ENCODE results near the gene TMEM135. TPM values are rescaled to one million over a fixed set of nuclear protein-coding genes. Genes with fewer than 3 reads are reported as not detected.

The TMEM135 gene
- total and polyA plus RNA-seq, 2 experiments from 2014 or later = 11.0 to 11.9 TPM

- Histone ChIP-seq H3K4me1 (ENCODE audit: insufficient read depth) (peaks cover 11% of the 10 kb centered on the region), H3K4me2 (ENCODE audit: unreplicated experiment) (peak overlapping the region; percentile 20), H4K20me1 (ENCODE audit: insufficient read depth) (no peaks in the 10 kb centered on the region), H3F3A (ENCODE audit: insufficient read depth) (no peaks in the 10 kb centered on the region), H3K36me3 (ENCODE audit: low read depth) (no peaks in the 10 kb centered on the region), H3K79me2 (ENCODE audit: insufficient read depth) (peaks cover 2% of the 10 kb centered on the region; the same call in 1 of the 2 replicates), H3K9ac (no peak overlapping the region), H3K4me3 (no peak overlapping the region), H3K27ac (no peak overlapping the region), H3K9me2 (ENCODE audit: insufficient read depth) (no peaks in the 10 kb centered on the region), H3K9me3 (ENCODE audit: low read depth) (no peaks in the 10 kb centered on the region), H3K27me3 (replicated peaks; ENCODE audit: insufficient read depth) (no peaks in the 10 kb centered on the region), H2AFZ (no peak overlapping the region)
- peak; percentile 72 for DNase-seq
- TF ChIP-seq EZH2phosphoT487 (IDR thresholded peaks at IDR 0.05; ENCODE audit: insufficient read depth, low read depth) = no peak
- no peak for TF ChIP-seq EZH2 (IDR thresholded peaks at IDR 0.05; ENCODE audit: insufficient read depth, poor library complexity, severe bottlenecking)
- 71 to 81% methylated on average over 3 of the region's 3 CpGs for WGBS, 2 experiments (ENCODE audit: low coverage in 1 of 2, low lambda C conversion rate in 2 of 2, missing lambda C conversion rate in 2 of 2)
- in situ Hi-C loops (cut with MboI) = no loop called here
Observed at GRCh38 chr11:87173185-87174039, 135.7 kb downstream of the TMEM135 start.

- H3K9me2 ChIP-seq (ENCODE audit: insufficient read depth) = no peaks in the 10 kb centered on the region
- in situ Hi-C loops (cut with MboI) = no loop called here
- no peak overlapping the region for H3K9ac ChIP-seq
- H3K9me3 ChIP-seq (ENCODE audit: low read depth) = no peaks in the 10 kb centered on the region
- no peak overlapping the region for H2AFZ ChIP-seq
- no peaks in the 10 kb centered on the region for H4K20me1 ChIP-seq (ENCODE audit: insufficient read depth)
- H3K27me3 ChIP-seq (replicated peaks; ENCODE audit: insufficient read depth) = no peaks in the 10 kb centered on the region
- TF ChIP-seq EZH2phosphoT487 (IDR thresholded peaks at IDR 0.05; ENCODE audit: insufficient read depth, low read depth) = no peak
- TF ChIP-seq EZH2 (IDR thresholded peaks at IDR 0.05; ENCODE audit: insufficient read depth, poor library complexity, severe bottlenecking) = no peak
- H3F3A ChIP-seq (ENCODE audit: insufficient read depth) = no peaks in the 10 kb centered on the region
- DNase-seq = no peak
- H3K4me1 ChIP-seq (ENCODE audit: insufficient read depth) = peaks cover 11% of the 10 kb centered on the region
- no peak overlapping the region for H3K4me3 ChIP-seq
- H3K36me3 ChIP-seq (ENCODE audit: low read depth) = no peaks in the 10 kb centered on the region
- no peak overlapping the region for H3K4me2 ChIP-seq (ENCODE audit: unreplicated experiment)
- no peaks in the 10 kb centered on the region for H3K79me2 ChIP-seq (ENCODE audit: insufficient read depth)
- no peak overlapping the region for H3K27ac ChIP-seq
Observed at GRCh38 chr11:87174870-87175269, 137.1 kb downstream of the TMEM135 start.

GRCh38 chr11:87176044-87176443, 138.3 kb downstream of the TMEM135 start:
- Histone ChIP-seq H3K27me3 (replicated peaks; ENCODE audit: insufficient read depth) (no peaks in the 10 kb centered on the region), H3K4me2 (ENCODE audit: unreplicated experiment) (no peak overlapping the region), H3K9me3 (ENCODE audit: low read depth) (no peaks in the 10 kb centered on the region), H3K9ac (no peak overlapping the region), H3K79me2 (ENCODE audit: insufficient read depth) (no peaks in the 10 kb centered on the region), H3K36me3 (ENCODE audit: low read depth) (no peaks in the 10 kb centered on the region), H2AFZ (no peak overlapping the region), H3F3A (ENCODE audit: insufficient read depth) (no peaks in the 10 kb centered on the region), H3K4me3 (no peak overlapping the region), H4K20me1 (ENCODE audit: insufficient read depth) (no peaks in the 10 kb centered on the region), H3K4me1 (ENCODE audit: insufficient read depth) (peaks cover 14% of the 10 kb centered on the region), H3K27ac (no peak overlapping the region), H3K9me2 (ENCODE audit: insufficient read depth) (no peaks in the 10 kb centered on the region)
- WGBS, 2 experiments (ENCODE audit: low coverage in 1 of 2, low lambda C conversion rate in 2 of 2, missing lambda C conversion rate in 2 of 2) = 84 to 88% methylated on average over 2 of the region's 2 CpGs
- in situ Hi-C loops (cut with MboI) = no loop called here
- DNase-seq = no peak
- TF ChIP-seq EZH2 (IDR thresholded peaks at IDR 0.05; ENCODE audit: insufficient read depth, poor library complexity, severe bottlenecking) (no peak), EZH2phosphoT487 (IDR thresholded peaks at IDR 0.05; ENCODE audit: insufficient read depth, low read depth) (no peak)

GRCh38 chr11:87179621-87180020, 141.9 kb downstream of the TMEM135 start:
- no peaks in the 10 kb centered on the region for H3K79me2 ChIP-seq (ENCODE audit: insufficient read depth)
- H2AFZ ChIP-seq = no peak overlapping the region
- no peak overlapping the region for H3K4me3 ChIP-seq
- no peak overlapping the region for H3K9ac ChIP-seq
- H3K4me2 ChIP-seq (ENCODE audit: unreplicated experiment) = no peak overlapping the region
- H3K9me2 ChIP-seq (ENCODE audit: insufficient read depth) = no peaks in the 10 kb centered on the region
- H3F3A ChIP-seq (ENCODE audit: insufficient read depth) = no peaks in the 10 kb centered on the region
- peaks cover 5% of the 10 kb centered on the region; the same call in 1 of the 2 replicates for H3K4me1 ChIP-seq (ENCODE audit: insufficient read depth)
- H3K27ac ChIP-seq = no peak overlapping the region
- in situ Hi-C loops (cut with MboI) = no loop called here
- H3K36me3 ChIP-seq (ENCODE audit: low read depth) = no peaks in the 10 kb centered on the region
- no peaks in the 10 kb centered on the region for H3K9me3 ChIP-seq (ENCODE audit: low read depth)
- no peaks in the 10 kb centered on the region for H3K27me3 ChIP-seq (replicated peaks; ENCODE audit: insufficient read depth)
- TF ChIP-seq EZH2 (IDR thresholded peaks at IDR 0.05; ENCODE audit: insufficient read depth, poor library complexity, severe bottlenecking) (no peak), EZH2phosphoT487 (IDR thresholded peaks at IDR 0.05; ENCODE audit: insufficient read depth, low read depth) (no peak)
- WGBS, 2 experiments (ENCODE audit: low coverage in 1 of 2, low lambda C conversion rate in 2 of 2, missing lambda C conversion rate in 2 of 2) = 96 to 100% methylated on average over 1 of the region's 1 CpG
- no peak for DNase-seq
- H4K20me1 ChIP-seq (ENCODE audit: insufficient read depth) = no peaks in the 10 kb centered on the region
